ENCODE measurements around the gene RBM5. TPM values are rescaled to one million over a fixed set of nuclear protein-coding genes. Genes with fewer than 3 reads are reported as not detected.

Gene RBM5
- total and polyA plus RNA-seq, 2 donors from 2014 or later, result 51.0 to 149 TPM

GRCh38 chr3:50155491-50155878 lies 66.8 kb downstream of the RBM5 start:
- Histone ChIP-seq H3K4me3 (ENCODE audit: low read length in 3 of 3) (peak overlapping the region; percentile 62 to 69 (median 68)), H3K9me3 (ENCODE audit: control insufficient read depth in 2 of 3, insufficient read depth in 1 of 3, low read length in 3 of 3) (no peaks in the 10 kb centered on the region), H3K27me3 (ENCODE audit: control insufficient read depth, insufficient read depth, low read length) (no peaks in the 10 kb centered on the region), H3K27ac (ENCODE audit: low read depth in 2 of 2, low read length in 2 of 2) (peak overlapping the region; percentile 69 to 83), H3K9ac (ENCODE audit: low read length in 3 of 3) (peak overlapping the region in 2 of 3 donors; percentile 55 to 69), H3K4me1 (ENCODE audit: control insufficient read depth in 2 of 3, insufficient read depth in 2 of 3, low read depth in 1 of 3, low read length in 3 of 3) (peaks cover 3 to 32% (median 16%) of the 10 kb centered on the region in 3 donors), H3K36me3 (ENCODE audit: control insufficient read depth in 2 of 3, insufficient read depth in 3 of 3, low read length in 3 of 3) (no peaks in the 10 kb centered on the region)
- no peak for FAIRE-seq
- no peak for DNase-seq
- TF ChIP-seq, protein P1, sequence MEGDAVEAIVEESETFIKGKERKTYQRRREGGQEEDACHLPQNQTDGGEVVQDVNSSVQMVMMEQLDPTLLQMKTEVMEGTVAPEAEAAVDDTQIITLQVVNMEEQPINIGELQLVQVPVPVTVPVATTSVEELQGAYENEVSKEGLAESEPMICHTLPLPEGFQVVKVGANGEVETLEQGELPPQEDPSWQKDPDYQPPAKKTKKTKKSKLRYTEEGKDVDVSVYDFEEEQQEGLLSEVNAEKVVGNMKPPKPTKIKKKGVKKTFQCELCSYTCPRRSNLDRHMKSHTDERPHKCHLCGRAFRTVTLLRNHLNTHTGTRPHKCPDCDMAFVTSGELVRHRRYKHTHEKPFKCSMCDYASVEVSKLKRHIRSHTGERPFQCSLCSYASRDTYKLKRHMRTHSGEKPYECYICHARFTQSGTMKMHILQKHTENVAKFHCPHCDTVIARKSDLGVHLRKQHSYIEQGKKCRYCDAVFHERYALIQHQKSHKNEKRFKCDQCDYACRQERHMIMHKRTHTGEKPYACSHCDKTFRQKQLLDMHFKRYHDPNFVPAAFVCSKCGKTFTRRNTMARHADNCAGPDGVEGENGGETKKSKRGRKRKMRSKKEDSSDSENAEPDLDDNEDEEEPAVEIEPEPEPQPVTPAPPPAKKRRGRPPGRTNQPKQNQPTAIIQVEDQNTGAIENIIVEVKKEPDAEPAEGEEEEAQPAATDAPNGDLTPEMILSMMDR (IDR thresholded peaks at IDR 0.05; ENCODE audit: borderline replicate concordance, extremely low read depth, insufficient read depth), result no peak
- intact Hi-C loops (cut with DNase I), result no loop called here

GRCh38 chr3:50155891-50156290 lies 67.2 kb downstream of the RBM5 start:
- peak overlapping the region; percentile 69 to 83 for H3K27ac ChIP-seq (ENCODE audit: low read depth in 2 of 2, low read length in 2 of 2)
- H3K9ac ChIP-seq (ENCODE audit: low read length in 3 of 3), result peak overlapping the region; percentile 37 to 69 (median 55)
- no peaks in the 10 kb centered on the region for H3K27me3 ChIP-seq (ENCODE audit: control insufficient read depth, insufficient read depth, low read length)
- H3K4me1 ChIP-seq (ENCODE audit: control insufficient read depth in 2 of 3, insufficient read depth in 2 of 3, low read depth in 1 of 3, low read length in 3 of 3), result peaks cover 3 to 31% (median 16%) of the 10 kb centered on the region in 3 donors
- no peak for FAIRE-seq
- H3K36me3 ChIP-seq (ENCODE audit: control insufficient read depth in 2 of 3, insufficient read depth in 3 of 3, low read length in 3 of 3), result no peaks in the 10 kb centered on the region
- DNase-seq, result peak in 3 of 5 donors; percentile 61 to 73 (median 65)
- H3K9me3 ChIP-seq (ENCODE audit: control insufficient read depth in 2 of 3, insufficient read depth in 1 of 3, low read length in 3 of 3), result no peaks in the 10 kb centered on the region
- H3K4me3 ChIP-seq (ENCODE audit: low read length in 3 of 3), result peak overlapping the region; percentile 62 to 69 (median 68)
- intact Hi-C loops (cut with DNase I), result no loop called here
- TF ChIP-seq, protein P1 (IDR thresholded peaks at IDR 0.05; ENCODE audit: borderline replicate concordance, extremely low read depth, insufficient read depth), result no peak

DNA sequence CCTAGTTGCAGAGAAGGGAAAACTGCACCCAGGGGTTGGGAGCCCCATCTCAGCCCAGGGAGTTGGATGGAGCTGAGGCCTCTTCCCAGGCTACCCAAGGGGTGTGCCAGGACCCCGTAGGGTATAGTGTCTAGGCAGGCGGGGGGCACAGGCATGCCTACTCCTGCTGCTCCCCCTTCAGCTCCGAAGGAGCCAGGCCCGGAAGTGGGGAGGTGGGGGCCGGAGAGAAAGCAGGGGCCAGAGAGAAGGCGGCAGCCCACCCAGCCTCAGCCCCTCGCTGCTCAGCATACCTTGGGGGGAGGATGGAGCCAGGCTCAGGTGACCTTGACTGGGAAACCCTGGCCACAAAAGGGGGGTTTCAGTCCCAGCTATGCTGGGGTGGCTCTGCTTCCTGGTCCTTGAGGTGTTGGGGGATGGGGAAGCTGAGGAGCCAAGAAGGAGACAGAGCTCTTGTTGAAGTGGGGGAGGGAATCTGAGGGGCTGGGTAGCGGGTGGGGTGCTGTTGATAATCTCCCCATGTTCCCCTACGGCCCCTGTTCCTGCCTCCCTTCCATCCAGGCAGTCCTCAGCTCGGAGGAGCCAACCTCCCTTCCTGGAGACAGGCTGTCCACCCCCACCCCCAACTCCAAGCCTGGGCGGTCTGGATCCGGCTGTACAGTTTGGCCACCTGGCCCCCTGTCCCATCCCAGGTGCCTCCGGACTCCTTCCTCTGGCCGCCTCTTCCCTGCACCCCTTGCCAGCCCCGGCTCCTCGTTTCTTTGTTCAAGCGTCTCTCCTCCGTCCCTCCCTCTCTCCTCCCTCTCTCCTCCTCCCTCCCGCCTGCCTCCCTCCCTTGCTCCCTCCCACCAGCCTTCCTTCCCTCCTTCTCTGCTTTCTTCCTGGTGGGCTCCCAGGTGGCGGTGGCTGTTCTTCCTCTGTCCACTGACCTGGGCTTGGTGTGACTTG lies 68.1 kb downstream of the RBM5 start:
- intact Hi-C loops (cut with DNase I), result no loop called here
- no peaks in the 10 kb centered on the region for H3K9me3 ChIP-seq (ENCODE audit: control insufficient read depth in 2 of 3, insufficient read depth in 1 of 3, low read length in 3 of 3)
- peaks cover 2 to 28% (median 13%) of the 10 kb centered on the region in 3 donors for H3K4me1 ChIP-seq (ENCODE audit: control insufficient read depth in 2 of 3, insufficient read depth in 2 of 3, low read depth in 1 of 3, low read length in 3 of 3)
- no peaks in the 10 kb centered on the region for H3K36me3 ChIP-seq (ENCODE audit: control insufficient read depth in 2 of 3, insufficient read depth in 3 of 3, low read length in 3 of 3)
- TF ChIP-seq, protein P1 (IDR thresholded peaks at IDR 0.05; ENCODE audit: borderline replicate concordance, extremely low read depth, insufficient read depth), result no peak
- peak overlapping the region; percentile 37 to 69 (median 46) for H3K9ac ChIP-seq (ENCODE audit: low read length in 3 of 3)
- peak overlapping the region; percentile 62 to 69 (median 68) for H3K4me3 ChIP-seq (ENCODE audit: low read length in 3 of 3)
- FAIRE-seq (no peak), DNase-seq (peak in 3 of 5 donors; percentile 71 to 87 (median 76))
- peak overlapping the region; percentile 69 to 83 for H3K27ac ChIP-seq (ENCODE audit: low read depth in 2 of 2, low read length in 2 of 2)
- no peaks in the 10 kb centered on the region for H3K27me3 ChIP-seq (ENCODE audit: control insufficient read depth, insufficient read depth, low read length)
